Muscle layer of duodenum (tissue), 2 donors: ENCODE data around the gene GIMAP8.
A peak's percentile ranks its signal among the peaks of the same experiment; 100 is the strongest.
"Not testable (repeated sequence)": the region's sequence is repeated elsewhere in the genome, so short reads cannot be mapped to it uniquely, and the experiment has no call there.

ENCODE experiments used
- H3K27ac ChIP-seq: one replicate; pipeline ENCODE4 v1.7.0; 2013; ENCODE audit warnings: mild to moderate bottlenecking, low read length
- H3K27me3 ChIP-seq: one replicate; pipeline ENCODE4 v1.7.0; 2013; ENCODE audit warnings: low read depth, mild to moderate bottlenecking, control low read depth, low read length
- H3K36me3 ChIP-seq, 2 donors: one replicate each; pipeline ENCODE4 v1.7.0; 2013; ENCODE audit warnings: low read length in 2 of 2, control low read depth in 1 of 2, mild to moderate bottlenecking in 1 of 2; ENCODE audit not compliant: insufficient read depth in 2 of 2, control insufficient read depth in 1 of 2
- H3K4me1 ChIP-seq, 2 donors: one replicate each; pipeline ENCODE4 v1.7.0; 2013; ENCODE audit warnings: low read length in 2 of 2, mild to moderate bottlenecking in 2 of 2, control low read depth in 1 of 2, moderate library complexity in 1 of 2; ENCODE audit not compliant: insufficient read depth in 2 of 2, control insufficient read depth in 1 of 2
- H3K4me3 ChIP-seq, 2 donors: one replicate each; pipeline ENCODE4 v1.7.0; 2013; ENCODE audit warnings: low read length in 2 of 2, low read depth in 1 of 2, mild to moderate bottlenecking in 1 of 2
- H3K9me3 ChIP-seq, 2 donors: one replicate each; pipeline ENCODE4 v1.7.0; 2013; ENCODE audit warnings: low read length in 2 of 2, control low read depth in 1 of 2, mild to moderate bottlenecking in 1 of 2; ENCODE audit not compliant: control insufficient read depth in 1 of 2
- donor health status: healthy.

Gene GIMAP8

DNA sequence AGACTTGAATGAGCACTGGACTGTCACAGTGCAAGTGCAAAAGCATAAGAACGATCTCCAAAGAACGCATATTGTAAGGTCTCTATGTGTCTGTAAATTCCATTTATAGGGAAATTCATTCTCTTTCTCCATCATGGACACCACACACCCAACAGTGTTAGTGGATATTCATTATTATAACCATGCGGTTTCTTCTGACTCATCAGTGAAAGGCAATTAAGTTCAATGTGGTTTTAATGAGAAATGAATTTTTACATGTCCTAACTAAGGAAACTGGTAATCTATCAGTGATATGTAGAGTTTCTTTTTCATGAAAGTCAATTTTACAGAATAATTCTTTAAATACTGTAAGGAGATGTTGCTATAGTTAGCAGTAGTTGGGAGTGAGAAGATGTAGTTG is 25.9 kb downstream of the GIMAP8 start:
- no peaks in the 10 kb centered on the region for H3K36me3 ChIP-seq

DNA sequence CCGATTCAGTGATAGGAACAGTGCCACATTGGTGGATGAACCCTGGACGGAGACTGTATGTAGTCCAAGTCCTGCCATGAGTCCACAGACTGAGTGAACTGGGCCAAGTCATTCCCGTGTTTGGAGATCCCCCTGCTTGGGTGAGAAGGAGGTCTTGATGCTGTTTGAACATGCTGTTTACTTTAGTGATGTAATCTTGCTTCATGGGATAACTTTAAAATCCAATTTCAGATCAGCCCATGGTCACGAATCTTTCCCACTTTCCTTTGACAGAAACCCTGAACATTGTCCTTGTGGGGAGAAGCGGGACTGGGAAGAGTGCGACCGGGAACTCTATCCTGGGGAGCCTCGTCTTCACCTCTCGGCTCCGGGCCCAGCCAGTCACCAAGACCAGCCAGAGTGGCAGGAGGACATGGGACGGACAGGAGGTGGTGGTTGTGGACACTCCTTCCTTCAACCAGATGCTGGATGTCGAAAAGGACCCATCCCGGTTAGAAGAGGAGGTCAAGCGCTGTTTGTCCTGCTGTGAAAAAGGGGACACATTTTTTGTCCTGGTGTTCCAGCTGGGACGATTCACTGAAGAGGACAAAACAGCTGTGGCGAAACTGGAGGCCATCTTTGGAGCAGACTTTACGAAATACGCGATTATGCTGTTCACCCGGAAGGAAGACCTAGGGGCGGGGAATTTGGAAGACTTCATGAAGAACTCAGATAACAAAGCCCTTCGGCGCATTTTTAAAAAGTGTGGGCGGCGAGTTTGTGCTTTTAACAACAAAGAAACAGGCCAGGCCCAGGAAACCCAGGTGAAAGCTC is 26.6 kb downstream of the GIMAP8 start:
- H3K27ac ChIP-seq, result no peak overlapping the region
- H3K36me3 ChIP-seq, result no peaks in the 10 kb centered on the region
- no peaks in the 10 kb centered on the region for H3K9me3 ChIP-seq
- H3K4me3 ChIP-seq, result no peak overlapping the region
- no peaks in the 10 kb centered on the region for H3K27me3 ChIP-seq
- no peaks in the 10 kb centered on the region for H3K4me1 ChIP-seq

More for the DNA sequence above, 25.9 kb downstream of the GIMAP8 start:
- Histone ChIP-seq H3K4me1 (no peaks in the 10 kb centered on the region), H3K9me3 (no peaks in the 10 kb centered on the region), H3K27me3 (no peaks in the 10 kb centered on the region), H3K4me3 (no peak overlapping the region), H3K27ac (no peak overlapping the region)

DNA sequence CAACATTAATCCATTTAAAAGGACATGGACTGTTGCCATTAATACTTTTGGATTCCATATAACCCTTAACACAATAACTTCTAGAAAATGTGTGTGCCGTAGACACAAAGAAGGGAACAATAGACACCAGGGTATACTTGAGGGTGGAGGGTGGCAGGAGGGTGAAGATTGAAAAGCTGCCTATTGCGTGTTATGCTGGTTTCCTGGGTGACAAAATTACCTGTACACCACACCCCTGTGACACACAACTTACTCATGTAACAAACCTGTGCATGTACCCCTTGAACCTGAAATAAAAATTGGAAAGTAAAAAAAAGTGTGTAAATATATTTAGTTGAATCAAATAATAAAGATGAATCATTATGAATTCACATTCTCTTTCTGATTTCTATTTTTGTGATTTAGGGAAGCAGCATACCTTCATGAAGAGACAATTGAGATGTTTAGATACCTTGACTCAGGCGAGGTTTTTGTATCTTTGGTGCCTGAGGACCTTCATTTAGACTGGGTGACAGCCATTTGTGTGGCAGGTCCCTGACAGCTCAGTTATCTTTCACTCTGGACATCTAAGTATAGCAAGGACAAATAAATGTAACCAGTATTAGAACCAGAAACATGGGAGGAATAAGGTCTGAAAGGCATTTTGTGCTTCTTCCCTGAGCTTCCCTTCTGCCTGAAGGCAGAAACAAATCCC is 28.7 kb downstream of the GIMAP8 start:
- H3K4me1 ChIP-seq, result no peaks in the 10 kb centered on the region
- H3K27me3 ChIP-seq, result no peaks in the 10 kb centered on the region
- H3K27ac ChIP-seq, result peak overlapping the region; percentile 40
- H3K4me3 ChIP-seq, result no peak overlapping the region
- H3K36me3 ChIP-seq, result no peaks in the 10 kb centered on the region
- H3K9me3 ChIP-seq, result no peaks in the 10 kb centered on the region

DNA sequence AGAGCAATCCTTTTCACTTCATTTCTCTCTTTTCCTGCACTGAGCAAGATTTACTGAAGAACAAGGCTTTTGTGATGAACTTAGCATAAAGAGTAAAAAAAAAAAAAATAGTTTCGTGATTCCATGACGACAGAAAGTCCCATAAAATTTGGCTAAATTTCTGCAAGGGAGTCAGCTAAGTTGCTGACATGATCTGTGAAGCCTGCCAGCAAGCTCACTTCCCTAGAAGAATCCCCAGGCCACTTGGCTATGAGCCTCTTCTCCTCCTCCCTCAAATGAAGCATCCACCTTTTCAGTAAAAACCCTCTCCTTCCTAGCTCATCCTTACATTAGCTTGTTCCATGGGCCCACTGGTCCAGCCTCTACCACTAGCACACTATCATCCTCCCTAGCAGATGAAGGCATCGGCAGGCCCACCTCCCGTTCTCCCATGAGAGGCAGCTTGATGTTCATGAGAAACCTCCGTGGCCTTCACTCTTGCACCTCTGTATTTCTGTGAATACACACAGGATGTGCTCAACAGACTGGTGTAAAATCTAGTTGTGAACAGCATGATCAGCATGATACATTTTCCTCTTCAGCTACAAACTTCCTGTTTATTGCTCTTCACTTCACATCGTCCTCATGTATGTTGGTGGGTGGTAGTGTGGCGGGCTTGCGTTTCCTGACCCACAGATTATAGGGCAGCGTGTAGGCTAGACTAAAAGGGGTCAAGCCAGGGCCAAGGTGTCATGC is 30.9 kb downstream of the GIMAP8 start:
- Histone ChIP-seq H3K9me3 (no peaks in the 10 kb centered on the region), H3K27me3 (no peaks in the 10 kb centered on the region), H3K27ac (peak overlapping the region; percentile 47), H3K4me1 (no peaks in the 10 kb centered on the region), H3K36me3 (no peaks in the 10 kb centered on the region), H3K4me3 (no peak overlapping the region)

DNA sequence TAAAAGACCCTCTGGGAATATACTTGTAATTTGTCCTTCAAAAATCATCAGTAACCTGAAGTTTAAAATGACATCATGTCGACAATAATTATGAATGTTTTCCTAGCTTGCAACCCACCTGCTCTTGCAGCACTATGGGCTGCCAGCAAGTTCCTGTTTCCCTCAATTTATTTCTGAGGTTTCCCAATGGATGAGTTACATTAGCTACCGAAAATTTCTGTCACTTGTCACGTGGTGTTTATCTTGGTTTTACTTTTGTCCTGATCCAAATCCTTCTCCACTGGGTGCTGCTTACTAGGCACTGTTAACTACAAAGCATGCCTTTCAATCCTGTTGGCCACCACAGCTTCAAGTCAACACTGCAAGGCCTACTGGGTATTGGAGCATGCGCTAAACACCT is 31.5 kb downstream of the GIMAP8 start:
- H3K4me1 ChIP-seq, result no peaks in the 10 kb centered on the region
- no peak overlapping the region for H3K27ac ChIP-seq
- H3K4me3 ChIP-seq, result no peak overlapping the region
- H3K27me3 ChIP-seq, result no peaks in the 10 kb centered on the region
- H3K9me3 ChIP-seq, result no peaks in the 10 kb centered on the region
- no peaks in the 10 kb centered on the region for H3K36me3 ChIP-seq

DNA sequence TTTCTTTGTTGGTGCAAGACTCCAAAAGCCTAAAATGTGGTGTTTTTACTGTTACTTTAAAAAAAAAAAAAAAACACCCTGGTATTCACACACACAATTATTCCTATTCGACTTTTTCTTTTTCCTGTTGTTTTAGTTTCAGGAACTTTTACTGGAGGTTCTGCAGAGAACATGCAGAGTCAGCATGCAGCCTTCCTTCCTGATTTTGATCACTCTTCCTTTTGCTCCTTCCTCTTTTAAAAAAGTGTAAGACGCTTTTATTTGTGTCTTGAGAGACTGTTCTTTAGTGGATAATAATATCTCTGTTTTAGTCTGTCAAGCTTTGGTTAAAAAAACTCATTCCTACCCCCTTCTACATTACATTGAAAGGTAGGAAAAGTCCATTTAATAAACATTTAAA is 33.1 kb downstream of the GIMAP8 start:
- H3K4me1 ChIP-seq, H3K27ac ChIP-seq, H3K27me3 ChIP-seq, H3K9me3 ChIP-seq, H3K4me3 ChIP-seq, H3K36me3 ChIP-seq: not testable (repeated sequence)

DNA sequence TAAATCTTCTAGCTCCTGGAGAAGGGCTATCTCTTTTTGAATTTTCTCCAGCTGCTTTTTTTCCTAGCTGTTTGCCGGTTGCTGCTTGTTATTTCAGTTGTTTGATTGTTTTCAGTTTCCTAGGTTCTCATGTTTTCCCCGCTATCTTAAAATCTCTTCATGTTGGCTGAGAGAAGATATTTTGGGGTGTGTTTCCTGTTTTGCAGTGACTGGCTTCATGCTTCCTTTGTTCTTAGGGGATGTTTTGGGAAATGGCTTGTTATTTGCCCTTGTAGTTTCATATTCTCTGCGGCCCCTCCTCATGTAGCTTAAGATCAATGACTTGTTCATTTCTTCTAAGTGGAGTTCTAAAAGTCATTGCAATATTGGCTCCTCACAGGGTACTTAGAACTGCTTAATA is 33.6 kb downstream of the GIMAP8 start:
- H3K27ac ChIP-seq, H3K4me3 ChIP-seq: not testable (repeated sequence)

DNA sequence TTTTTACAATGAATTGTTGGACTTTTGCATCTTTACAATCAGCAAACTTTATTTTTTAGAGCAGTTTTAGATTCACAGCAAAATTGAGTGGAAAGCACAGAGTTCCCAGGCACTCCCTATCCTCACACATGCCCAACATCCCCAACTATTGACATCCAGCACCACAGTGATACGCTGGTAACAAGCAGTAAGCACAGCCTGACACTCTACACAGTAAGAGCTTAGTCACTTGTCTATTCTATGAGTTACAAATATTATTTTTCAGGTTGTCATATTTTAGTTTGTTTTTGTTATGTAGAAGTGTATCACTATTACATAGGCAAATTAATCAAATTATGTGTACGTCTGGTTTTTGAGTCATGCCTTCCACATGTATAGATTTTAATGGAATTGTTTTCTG is 37.2 kb downstream of the GIMAP8 start:
- Histone ChIP-seq H3K27ac (no peak overlapping the region), H3K9me3 (no peaks in the 10 kb centered on the region), H3K27me3 (no peaks in the 10 kb centered on the region), H3K4me1 (no peaks in the 10 kb centered on the region), H3K36me3 (no peaks in the 10 kb centered on the region), H3K4me3 (no peak overlapping the region)

More for the DNA sequence above, 33.6 kb downstream of the GIMAP8 start:
- not testable (repeated sequence) for H3K27me3 ChIP-seq, H3K4me1 ChIP-seq, H3K36me3 ChIP-seq, H3K9me3 ChIP-seq

DNA sequence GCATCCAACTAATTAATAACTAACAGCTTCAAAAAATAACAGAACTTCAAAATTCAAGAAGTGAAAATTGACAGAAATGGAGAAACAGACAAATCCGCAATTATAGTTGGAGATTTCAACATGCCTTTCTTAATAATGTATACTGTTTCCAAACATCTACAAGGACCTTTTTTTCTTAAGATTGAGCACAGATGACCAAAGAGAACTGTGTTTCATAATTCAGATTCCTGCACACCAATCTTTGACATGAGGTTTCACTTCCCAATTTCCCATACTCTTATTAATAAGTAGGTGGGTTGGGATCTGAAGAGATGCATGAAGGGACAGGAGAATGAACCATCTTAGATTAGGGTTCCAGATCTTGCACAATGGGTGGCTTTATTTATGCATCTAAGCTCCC is 39.4 kb downstream of the GIMAP8 start:
- Histone ChIP-seq H3K4me1 (no peaks in the 10 kb centered on the region), H3K9me3 (no peaks in the 10 kb centered on the region), H3K27me3 (no peaks in the 10 kb centered on the region), H3K4me3 (no peak overlapping the region), H3K27ac (no peak overlapping the region), H3K36me3 (no peaks in the 10 kb centered on the region)

DNA sequence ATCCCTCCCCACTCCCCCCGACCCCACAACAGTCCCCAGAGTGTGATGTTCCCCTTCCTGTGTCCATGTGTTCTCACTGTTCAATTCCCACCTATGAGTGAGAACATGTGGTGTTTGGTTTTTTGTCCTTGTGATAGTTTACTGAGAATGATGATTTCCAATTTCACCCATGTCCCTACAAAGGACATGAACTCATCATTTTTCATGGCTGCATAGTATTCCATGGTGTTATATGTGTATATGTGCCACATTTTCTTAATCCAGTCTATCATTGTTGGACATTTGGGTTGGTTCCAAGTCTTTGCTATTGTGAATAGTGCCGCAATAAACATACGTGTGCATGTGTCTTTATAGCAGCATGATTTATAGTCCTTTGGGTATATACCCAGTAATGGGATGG is 43.0 kb downstream of the GIMAP8 start:
- not testable (repeated sequence) for H3K27ac ChIP-seq, H3K4me1 ChIP-seq, H3K9me3 ChIP-seq, H3K27me3 ChIP-seq, H3K36me3 ChIP-seq, H3K4me3 ChIP-seq

DNA sequence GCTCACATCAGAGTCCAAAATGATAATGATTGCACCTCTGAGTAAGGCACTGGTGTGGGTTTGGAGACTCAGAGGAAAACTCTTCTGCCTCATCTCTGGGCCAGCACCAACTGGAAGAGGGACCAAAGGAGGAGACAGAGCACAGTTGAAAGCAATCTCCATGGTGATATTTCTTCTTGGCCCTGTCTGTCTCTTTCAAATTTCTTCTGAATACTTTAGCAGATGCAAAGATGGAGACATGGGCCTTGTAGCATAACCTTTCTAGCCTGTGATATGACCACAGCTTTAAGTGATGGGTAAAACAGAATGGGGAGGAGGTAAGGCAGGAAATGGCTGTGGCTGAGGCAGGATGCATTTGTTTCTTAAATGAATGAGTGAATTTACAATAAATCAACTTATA is 52.1 kb downstream of the GIMAP8 start:
- no peaks in the 10 kb centered on the region for H3K9me3 ChIP-seq
- no peak overlapping the region for H3K27ac ChIP-seq
- no peaks in the 10 kb centered on the region for H3K36me3 ChIP-seq
- H3K4me3 ChIP-seq, result no peak overlapping the region
- no peaks in the 10 kb centered on the region for H3K4me1 ChIP-seq
- H3K27me3 ChIP-seq, result no peaks in the 10 kb centered on the region
